H1 (cell line): ENCODE results near the gene DCX. TPM values are rescaled to one million over a fixed set of nuclear protein-coding genes. Genes with fewer than 3 reads are reported as not detected.

Experiments
- CTCF ChIA-PET: fragments of 300-600 bp; sonication (Branson Sonifier 250); formaldehyde crosslinking; loops from one replicate; lab custom pipeline; 2021; ENCODE audit not compliant: partially characterized antibody; lab: Charles Lee
- POLR2A ChIA-PET: fragments of 300-600 bp; sonication (Branson Sonifier 250); formaldehyde crosslinking; loops from one replicate; lab custom pipeline; 2021; ENCODE audit warnings: inconsistent platforms; ENCODE audit not compliant: partially characterized antibody; lab: Charles Lee
- DNase-seq, 2 experiments: peaks; one replicate each; pipeline versions ENCODE4 v3.0.0 to v3.0.0-alpha.2; 2010 to 2022; ENCODE audit warnings: low spot score in 2 of 2, low read depth in 1 of 2, mixed read lengths in 1 of 2
- FAIRE-seq: peaks from 2 replicates; lab custom pipeline; 2011; peaks lifted over from hg19 to GRCh38; lab: Jason Lieb, UNC
- H2AFZ ChIP-seq: 2 replicates; pipeline ENCODE4 v1.8.1; 2012; ENCODE audit warnings: low read length, inconsistent platforms
- H2AK5ac ChIP-seq: 2 replicates; pipeline ENCODE4 v1.6.1; 2013; ENCODE audit warnings: low read depth, low read length
- H2BK120ac ChIP-seq: replicated peaks from 2 replicates; pipeline ENCODE3; 2013; ENCODE audit warnings: low read depth, low read length, inconsistent platforms
- H2BK12ac ChIP-seq: 2 replicates; pipeline ENCODE4 v1.6.1; 2013; ENCODE audit warnings: low read depth, low read length
- H2BK15ac ChIP-seq: 2 replicates; pipeline ENCODE4 v1.6.1; 2013; ENCODE audit warnings: low read length
- H2BK20ac ChIP-seq: 2 replicates; pipeline ENCODE4 v1.6.1; 2013; ENCODE audit warnings: low read length
- H2BK5ac ChIP-seq: 2 replicates; pipeline ENCODE4 v1.6.1; 2013; ENCODE audit warnings: low read depth, low read length
- H3K14ac ChIP-seq: 2 replicates; pipeline ENCODE4 v1.6.1; 2013; ENCODE audit warnings: inconsistent platforms; ENCODE audit not compliant: insufficient read length
- H3K18ac ChIP-seq: 2 replicates; pipeline ENCODE4 v1.6.1; 2013; ENCODE audit warnings: low read length; ENCODE audit errors: extremely low read depth
- H3K23ac ChIP-seq: 2 replicates; pipeline ENCODE4 v1.6.1; 2013; ENCODE audit warnings: inconsistent platforms; ENCODE audit not compliant: insufficient read length
- H3K23me2 ChIP-seq: 2 replicates; pipeline ENCODE4 v1.6.1; 2013; ENCODE audit warnings: low read depth, low read length
- H3K27ac ChIP-seq: 2 replicates; pipeline ENCODE4 v1.6.1; 2011; ENCODE audit warnings: low read depth, low read length, inconsistent platforms
- H3K27me3 ChIP-seq, 4 experiments: replicated peaks in 1 of 4; 1 replicate in 1 of 4; 2 replicates in 3 of 4; pipeline versions ENCODE4 v1.6.1 to v1.8.1; 2011 to 2013; ENCODE audit warnings: low read length in 3 of 4, mild to moderate bottlenecking in 3 of 4, inconsistent platforms in 2 of 4, mixed read lengths in 2 of 4, moderate library complexity in 1 of 4; ENCODE audit not compliant: control insufficient read depth in 3 of 4, insufficient read depth in 3 of 4; ENCODE audit errors: extremely low read depth in 1 of 4
- H3K36me3 ChIP-seq, 4 experiments: 2 replicates each; pipeline versions ENCODE4 v1.6.1 to v1.8.1; 2011 to 2013; ENCODE audit warnings: mild to moderate bottlenecking in 4 of 4, low read length in 3 of 4, moderate library complexity in 2 of 4, control low read depth in 1 of 4, inconsistent platforms in 1 of 4; ENCODE audit not compliant: insufficient read depth in 4 of 4, control insufficient read depth in 2 of 4
- H3K4ac ChIP-seq: replicated peaks from 2 replicates; pipeline ENCODE3; 2013; ENCODE audit warnings: low read length, low read depth, mixed read lengths, inconsistent platforms; ENCODE audit not compliant: insufficient read length
- H3K4me1 ChIP-seq, 4 experiments: replicated peaks in 1 of 4; 1 replicate in 1 of 4; 2 replicates in 3 of 4; pipeline versions ENCODE4 v1.6.1 to v1.8.1; 2011 to 2013; ENCODE audit warnings: low read length in 3 of 4, inconsistent platforms in 2 of 4, mixed read lengths in 1 of 4; ENCODE audit not compliant: insufficient read depth in 4 of 4, control insufficient read depth in 3 of 4
- H3K4me2 ChIP-seq, 2 experiments: 2 replicates each; pipeline versions ENCODE4 v1.6.1 to v1.8.1; 2011 to 2013; ENCODE audit warnings: low read depth in 2 of 2, low read length in 2 of 2, control low read depth in 1 of 2, inconsistent platforms in 1 of 2, mild to moderate bottlenecking in 1 of 2; ENCODE audit not compliant: insufficient read depth in 1 of 2
- H3K4me3 ChIP-seq, 4 experiments: fragments of 200-600, 300-600 bp in 1 of 4; sonication (generic), shearing (Covaris generic), sonication (Bioruptor Twin) in 1 of 4; 2 replicates each; pipeline versions ENCODE4 v1.5.1 to v1.8.1; 2011 to 2016; ENCODE audit warnings: low read length in 4 of 4, low read depth in 3 of 4, control low read depth in 2 of 4, inconsistent platforms in 2 of 4, mild to moderate bottlenecking in 2 of 4, mixed read lengths in 1 of 4, moderate library complexity in 1 of 4; ENCODE audit not compliant: insufficient read depth in 2 of 4; ENCODE audit errors: extremely low read depth in 1 of 4
- H3K56ac ChIP-seq: replicated peaks from 2 replicates; pipeline ENCODE3; 2013; ENCODE audit warnings: low read depth, mild to moderate bottlenecking, mixed read lengths, low read length, inconsistent platforms; ENCODE audit not compliant: insufficient read length
- H3K79me1 ChIP-seq: 2 replicates; pipeline ENCODE4 v1.6.1; 2013; ENCODE audit warnings: low read depth, low read length, control low read depth
- H3K79me2 ChIP-seq, 2 experiments: 2 replicates each; pipeline versions ENCODE4 v1.6.1 to v1.8.1; 2012 to 2013; ENCODE audit warnings: low read length in 2 of 2, mild to moderate bottlenecking in 2 of 2, inconsistent platforms in 1 of 2; ENCODE audit not compliant: insufficient read depth in 2 of 2, control insufficient read depth in 1 of 2
- H3K9ac ChIP-seq, 4 experiments: replicated peaks in 1 of 4; 1 replicate in 1 of 4; 2 replicates in 3 of 4; pipeline versions ENCODE4 v1.6.1 to v1.8.1; 2011 to 2013; ENCODE audit warnings: low read depth in 3 of 4, low read length in 3 of 4, control low read depth in 2 of 4, mild to moderate bottlenecking in 2 of 4, moderate library complexity in 2 of 4, inconsistent platforms in 1 of 4; ENCODE audit errors: extremely low read depth in 1 of 4
- H3K9me3 ChIP-seq, 2 experiments: 2 replicates each; pipeline versions ENCODE4 v1.6.1 to v1.8.1; 2012 to 2013; ENCODE audit warnings: mild to moderate bottlenecking in 2 of 2, moderate library complexity in 2 of 2, control low read depth in 1 of 2, inconsistent platforms in 1 of 2, low read depth in 1 of 2, low read length in 1 of 2, mixed read lengths in 1 of 2; ENCODE audit not compliant: insufficient read depth in 2 of 2
- H4K20me1 ChIP-seq, 2 experiments: replicated peaks in 1 of 2; 2 replicates each; pipeline versions ENCODE3 to v1.8.1; 2011 to 2013; ENCODE audit warnings: inconsistent platforms in 2 of 2, low read length in 2 of 2, mild to moderate bottlenecking in 1 of 2; ENCODE audit not compliant: insufficient read depth in 2 of 2, control insufficient read depth in 1 of 2
- H4K5ac ChIP-seq: 2 replicates; pipeline ENCODE4 v1.6.1; 2013; ENCODE audit warnings: low read length, low read depth, mixed read lengths, inconsistent platforms; ENCODE audit not compliant: insufficient read length
- H4K8ac ChIP-seq: 2 replicates; pipeline ENCODE4 v1.8.0; 2013; ENCODE audit warnings: mild to moderate bottlenecking, moderate library complexity, low read length, inconsistent platforms; ENCODE audit not compliant: insufficient read depth; ENCODE audit errors: extremely low read depth
- H4K91ac ChIP-seq: replicated peaks from 2 replicates; pipeline ENCODE3; 2013; ENCODE audit warnings: low read length, mixed read lengths, inconsistent platforms; ENCODE audit not compliant: insufficient read length
- EGR1 ChIP-seq: IDR thresholded peaks from 2 replicates; pipeline ENCODE4 v1.6.1; 2011; ENCODE audit warnings: low read depth, low read length, borderline replicate concordance
- MAFK ChIP-seq: IDR thresholded peaks from 2 replicates; pipeline ENCODE4 v1.6.1; 2012; ENCODE audit warnings: low read depth, mild to moderate bottlenecking, improper control_type of control experiment, low read length
- POLR2A ChIP-seq, 2 experiments: IDR thresholded peaks; 1 replicate in 1 of 2; 2 replicates in 1 of 2; pipeline ENCODE4 v1.6.1; 2011; ENCODE audit warnings: low read depth in 2 of 2, low read length in 2 of 2, mild to moderate bottlenecking in 2 of 2; ENCODE audit errors: control extremely low read depth in 1 of 2
- RAD21 ChIP-seq, 2 experiments: IDR thresholded peaks in 1 of 2; conservative IDR thresholded peaks in 1 of 2; 2 replicates each; pipeline ENCODE4 v1.6.1; 2011; ENCODE audit warnings: low read depth in 2 of 2, low read length in 2 of 2, improper control_type of control experiment in 1 of 2, inconsistent platforms in 1 of 2, mild to moderate bottlenecking in 1 of 2, moderate library complexity in 1 of 2
- RBBP5 ChIP-seq: IDR thresholded peaks from 2 replicates; pipeline ENCODE4 v1.7.1; 2012; ENCODE audit warnings: low read depth, mild to moderate bottlenecking, inconsistent platforms, low read length, moderate library complexity, borderline replicate concordance
- RNF2 ChIP-seq: fragments of 200-900, 300-1000 bp; sonication (generic); IDR thresholded peaks from 2 replicates; pipeline ENCODE4 v1.7.1; 2016; ENCODE audit warnings: borderline replicate concordance, low read depth, mild to moderate bottlenecking, antibody characterized with exemption, low read length; ENCODE audit not compliant: poor library complexity, severe bottlenecking; ENCODE audit errors: missing control alignments
- SIX5 ChIP-seq: IDR thresholded peaks from 2 replicates; pipeline ENCODE4 v1.6.1; 2011; ENCODE audit warnings: mild to moderate bottlenecking, low read depth, low read length
- TBP ChIP-seq: IDR thresholded peaks from 2 replicates; pipeline ENCODE4 v1.6.1; 2011; ENCODE audit warnings: low read depth, low read length, improper control_type of control experiment
- TEAD4 ChIP-seq: IDR thresholded peaks from 2 replicates; pipeline ENCODE4 v1.6.1; 2012; ENCODE audit warnings: low read depth, low read length, inconsistent platforms, mixed read lengths
- YY1 ChIP-seq: IDR thresholded peaks from 2 replicates; pipeline ENCODE4 v1.6.1; 2011; ENCODE audit warnings: low read depth, mild to moderate bottlenecking, low read length
- WGBS, 2 experiments: shearing (Covaris generic) in 1 of 2; methylation state at CpG; one replicate each; pipeline versions ENCODE4 v1.1.6 to v1.1.7; 2013 to 2015; ENCODE audit warnings: low lambda C conversion rate in 2 of 2, mixed read lengths in 2 of 2, inconsistent platforms in 1 of 2, low coverage in 1 of 2, missing lambda C conversion rate in 1 of 2; ENCODE audit not compliant: insufficient replicate concordance in 2 of 2, insufficient coverage in 1 of 2, insufficient read length in 1 of 2; ENCODE audit errors: extremely low coverage in 1 of 2, missing lambda C conversion rate in 1 of 2; 5-methylcytosine and 5-hydroxymethylcytosine counted together
- polyA plus RNA-seq, 7 experiments: library from polyadenylated mRNA; depleted of rRNA in 3 of 7; stranded (reverse) in 5 of 7; unstranded in 2 of 7; fragments of >200 nt in 5 of 7; fragments of 200-250 nt in 2 of 7; gene quantifications; 1 replicate in 5 of 7; 2 replicates in 1 of 7; 4 replicates in 1 of 7; pipeline versions ENCODE4 v1.2.1 to v1.2.3, GENCODE V29; 2011 to 2013; ENCODE audit warnings: missing spikeins in 2 of 7, mixed read lengths in 2 of 7
- total RNA-seq: library from RNA; stranded (reverse); fragmentation: NEBNext Ultra II Directional; extraction: Animal tissue kit (Norgen Biotek cat#: 25700); gene quantifications from 2 replicates; pipeline ENCODE4 v1.2.1, GENCODE V29; 2021
- TF ChIP-seq, protein P1 (sequence below): IDR thresholded peaks from 2 replicates; pipeline ENCODE4 v1.6.1; 2011; ENCODE audit warnings: low read length, improper control_type of control experiment

The DCX gene
- total and polyA plus RNA-seq, 2 of the 8 experiments (the other 6 are each of a cell fraction or from before 2014, with no cell fraction given), result 1.3 to 3.3 TPM

DNA sequence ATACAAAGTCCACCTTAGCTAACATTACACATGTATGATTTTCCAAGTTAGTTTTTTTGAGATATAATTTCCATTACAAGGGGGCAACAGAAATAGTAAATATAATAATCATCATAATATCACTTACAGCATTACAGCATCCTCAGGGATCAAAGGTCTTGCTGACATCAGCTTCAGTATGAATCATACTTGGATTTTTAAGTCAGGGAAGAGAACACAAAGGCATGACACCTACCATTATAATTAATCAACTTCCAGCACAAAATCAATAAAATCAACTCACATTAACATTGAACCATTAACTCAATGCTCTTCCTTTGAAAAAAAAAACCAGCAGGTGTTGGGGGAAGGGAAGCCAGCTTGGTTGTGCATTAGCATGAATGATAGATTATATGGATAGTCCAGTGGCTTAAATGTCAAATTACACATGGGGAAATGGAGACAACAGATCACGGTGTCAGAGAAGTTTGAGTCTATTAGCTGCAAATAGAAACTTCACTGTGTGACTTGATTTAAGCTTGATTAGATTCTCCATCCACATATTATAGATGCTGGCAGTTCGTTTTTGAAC lies 74.8 kb downstream of the DCX start:
- Histone ChIP-seq H3K79me1 (no peaks in the 10 kb centered on the region), H3K27ac (no peak overlapping the region), H4K8ac (no peak overlapping the region), H4K5ac (no peak overlapping the region), H2BK120ac (no peak overlapping the region), H3K4me3 (no peak overlapping the region), H3K18ac (no peak overlapping the region), H2BK15ac (no peak overlapping the region), H4K20me1 (no peaks in the 10 kb centered on the region), H3K9ac (no peak overlapping the region), H2BK20ac (no peak overlapping the region), H2AFZ (no peak overlapping the region), H2BK12ac (no peak overlapping the region), H3K79me2 (no peaks in the 10 kb centered on the region), H3K4me2 (no peak overlapping the region), H3K23me2 (no peaks in the 10 kb centered on the region), H4K91ac (no peak overlapping the region), H3K9me3 (no peaks in the 10 kb centered on the region), H3K4me1 (no peaks in the 10 kb centered on the region), H3K27me3 (no peaks in the 10 kb centered on the region), H2AK5ac (no peak overlapping the region), H3K14ac (no peak overlapping the region), H3K56ac (no peak overlapping the region), H3K23ac (no peak overlapping the region), H3K4ac (no peak overlapping the region), H3K36me3 (no peaks in the 10 kb centered on the region), H2BK5ac (no peak overlapping the region)
- ChIA-PET CTCF (interaction anchor here (0.9 kb wide), 1 partner anchor 15 kb away, joined by 4 read pairs; no protein-coding TSS in a partner anchor), POLR2A (no interaction called here)
- no peak for DNase-seq
- TF ChIP-seq MAFK (no peak), TBP (no peak), TEAD4 (no peak), EGR1 (no peak), RBBP5 (no peak), SIX5 (no peak), RNF2 (no peak), POLR2A (IDR thresholded peaks at IDR 0.05; ENCODE audit: control extremely low read depth in 1 of 2, low read depth in 2 of 2, low read length in 2 of 2) (no peak), YY1 (no peak), RAD21 (IDR thresholded peaks at IDR 0.05 in 1 of 2, conservative IDR thresholded peaks at IDR 0.05 in 1 of 2; ENCODE audit: low read depth in 2 of 2, low read length in 2 of 2) (no peak)
- TF ChIP-seq, protein P1, sequence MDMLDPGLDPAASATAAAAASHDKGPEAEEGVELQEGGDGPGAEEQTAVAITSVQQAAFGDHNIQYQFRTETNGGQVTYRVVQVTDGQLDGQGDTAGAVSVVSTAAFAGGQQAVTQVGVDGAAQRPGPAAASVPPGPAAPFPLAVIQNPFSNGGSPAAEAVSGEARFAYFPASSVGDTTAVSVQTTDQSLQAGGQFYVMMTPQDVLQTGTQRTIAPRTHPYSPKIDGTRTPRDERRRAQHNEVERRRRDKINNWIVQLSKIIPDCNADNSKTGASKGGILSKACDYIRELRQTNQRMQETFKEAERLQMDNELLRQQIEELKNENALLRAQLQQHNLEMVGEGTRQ, result no peak
- no peak for FAIRE-seq
- 96% methylated on average over 2 of the region's 2 CpGs; no CpG with 5 or more reads in 1 of the 2 experiments for WGBS, 2 experiments
